Mesothelial cell of epicardium (in vitro differentiated cells): Measurements from ENCODE around the gene TTR. TPM values are rescaled to one million over a fixed set of nuclear protein-coding genes. Genes with fewer than 3 reads are reported as not detected.

Source experiments
- DNase-seq, 2 experiments: peaks; one replicate each; pipeline ENCODE4 v3.0.0; 2021; ENCODE audit warnings: low spot score in 2 of 2; ENCODE audit not compliant: unreplicated experiment in 2 of 2
- H3K27ac Mint-ChIP-seq: 2 replicates; pipeline ENCODE4 v1.8.0; 2021; ENCODE audit warnings: mixed read lengths
- H3K27me3 Mint-ChIP-seq: 2 replicates; pipeline ENCODE4 v1.8.0; 2021; ENCODE audit warnings: low read depth, mixed read lengths
- H3K36me3 Mint-ChIP-seq: 2 replicates; pipeline ENCODE4 v1.8.0; 2021; ENCODE audit warnings: mixed read lengths
- H3K4me1 Mint-ChIP-seq: 2 replicates; pipeline ENCODE4 v1.8.0; 2021; ENCODE audit warnings: mixed read lengths
- H3K4me3 Mint-ChIP-seq: 2 replicates; pipeline ENCODE4 v1.8.0; 2021; ENCODE audit warnings: mild to moderate bottlenecking, moderate library complexity, mixed read lengths
- H3K9me3 Mint-ChIP-seq: 2 replicates; pipeline ENCODE4 v1.8.0; 2021; ENCODE audit warnings: mixed read lengths
- total RNA-seq: library from RNA; stranded (reverse); gene quantifications from 3 replicates; pipeline ENCODE4 v1.2.1, GENCODE V29; 2021
- TF ChIP-seq, protein P1 (sequence below): fragments of 200-600 bp; sonication (generic); IDR thresholded peaks from one replicate; pipeline ENCODE4 v1.5.0; 2021; ENCODE audit warnings: antibody characterized with exemption; ENCODE audit not compliant: unreplicated experiment

Gene TTR
- 2.2 TPM in 1 of 3 replicates, not detected in the others for total RNA-seq

DNA sequence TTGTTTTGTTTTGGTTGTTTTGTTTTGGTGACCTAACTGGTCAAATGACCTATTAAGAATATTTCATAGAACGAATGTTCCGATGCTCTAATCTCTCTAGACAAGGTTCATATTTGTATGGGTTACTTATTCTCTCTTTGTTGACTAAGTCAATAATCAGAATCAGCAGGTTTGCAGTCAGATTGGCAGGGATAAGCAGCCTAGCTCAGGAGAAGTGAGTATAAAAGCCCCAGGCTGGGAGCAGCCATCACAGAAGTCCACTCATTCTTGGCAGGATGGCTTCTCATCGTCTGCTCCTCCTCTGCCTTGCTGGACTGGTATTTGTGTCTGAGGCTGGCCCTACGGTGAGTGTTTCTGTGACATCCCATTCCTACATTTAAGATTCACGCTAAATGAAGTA lies at the start of gene TTR:
Gene TTR, plus strand, starts transcription at position 250 of the 400 bp plus-strand sequence. Its CDS starts 26 bp downstream, at position 276.
- peaks cover 20% of the 10 kb centered on the region for H3K4me1 Mint-ChIP-seq
- H3K4me3 Mint-ChIP-seq, result no peak within 1 kb of the TSS
- H3K36me3 Mint-ChIP-seq, result no peaks in the 10 kb centered on the region
- TF ChIP-seq, protein P1, sequence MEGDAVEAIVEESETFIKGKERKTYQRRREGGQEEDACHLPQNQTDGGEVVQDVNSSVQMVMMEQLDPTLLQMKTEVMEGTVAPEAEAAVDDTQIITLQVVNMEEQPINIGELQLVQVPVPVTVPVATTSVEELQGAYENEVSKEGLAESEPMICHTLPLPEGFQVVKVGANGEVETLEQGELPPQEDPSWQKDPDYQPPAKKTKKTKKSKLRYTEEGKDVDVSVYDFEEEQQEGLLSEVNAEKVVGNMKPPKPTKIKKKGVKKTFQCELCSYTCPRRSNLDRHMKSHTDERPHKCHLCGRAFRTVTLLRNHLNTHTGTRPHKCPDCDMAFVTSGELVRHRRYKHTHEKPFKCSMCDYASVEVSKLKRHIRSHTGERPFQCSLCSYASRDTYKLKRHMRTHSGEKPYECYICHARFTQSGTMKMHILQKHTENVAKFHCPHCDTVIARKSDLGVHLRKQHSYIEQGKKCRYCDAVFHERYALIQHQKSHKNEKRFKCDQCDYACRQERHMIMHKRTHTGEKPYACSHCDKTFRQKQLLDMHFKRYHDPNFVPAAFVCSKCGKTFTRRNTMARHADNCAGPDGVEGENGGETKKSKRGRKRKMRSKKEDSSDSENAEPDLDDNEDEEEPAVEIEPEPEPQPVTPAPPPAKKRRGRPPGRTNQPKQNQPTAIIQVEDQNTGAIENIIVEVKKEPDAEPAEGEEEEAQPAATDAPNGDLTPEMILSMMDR, result no peak
- no peaks in the 10 kb centered on the region for H3K27me3 Mint-ChIP-seq
- no peak for DNase-seq
- H3K27ac Mint-ChIP-seq, result no peak within 1 kb of the TSS
- H3K9me3 Mint-ChIP-seq, result peaks cover 15% of the 10 kb centered on the region

DNA sequence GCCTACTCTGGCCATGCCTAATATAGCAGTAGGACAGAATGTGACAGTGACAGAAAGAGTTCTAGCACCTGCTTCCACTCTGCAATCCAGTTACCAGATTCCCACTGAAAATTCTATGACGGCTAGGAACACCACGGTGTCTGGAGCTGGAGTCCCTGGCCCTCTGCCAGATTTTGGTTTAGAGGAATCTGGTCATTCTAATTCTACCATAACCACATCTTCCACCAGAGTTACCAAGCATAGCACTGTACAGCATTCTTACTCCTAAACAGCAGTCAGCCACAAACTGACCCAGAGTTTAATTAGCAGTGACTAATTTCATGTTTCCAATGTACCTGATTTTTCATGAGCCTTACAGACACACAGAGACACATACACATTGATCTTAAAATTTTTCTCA lies 45.2 kb upstream of the TTR start:
- no peaks in the 10 kb centered on the region for H3K27me3 Mint-ChIP-seq
- TF ChIP-seq, protein P1, result no peak
- no peak overlapping the region for H3K4me3 Mint-ChIP-seq
- H3K36me3 Mint-ChIP-seq, result peaks cover 50% of the 10 kb centered on the region
- no peaks in the 10 kb centered on the region for H3K4me1 Mint-ChIP-seq
- no peak overlapping the region for H3K27ac Mint-ChIP-seq
- DNase-seq, result no peak
- peaks cover 6% of the 10 kb centered on the region for H3K9me3 Mint-ChIP-seq

DNA sequence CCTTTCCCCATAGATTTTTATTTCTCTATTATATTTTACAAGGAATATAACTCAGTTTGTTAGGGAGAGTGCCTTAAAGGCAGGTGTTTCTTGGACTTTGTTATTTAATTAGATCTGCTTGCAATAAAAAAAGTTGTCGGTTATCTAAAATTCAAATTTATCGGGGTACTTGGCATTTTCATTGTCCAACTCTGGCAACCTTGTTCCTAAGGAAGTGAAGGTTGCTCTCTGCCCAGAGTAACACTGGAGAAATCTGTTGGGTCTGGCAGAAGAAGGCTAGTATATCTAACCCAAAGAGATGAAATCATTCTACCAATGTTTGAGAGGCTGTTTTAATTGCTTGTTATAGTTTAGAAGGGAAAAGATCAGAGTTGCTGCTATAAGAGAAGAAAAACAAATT lies 42.8 kb upstream of the TTR start:
- no peak overlapping the region for H3K4me3 Mint-ChIP-seq
- H3K9me3 Mint-ChIP-seq, result peaks cover 6% of the 10 kb centered on the region
- H3K27ac Mint-ChIP-seq, result no peak overlapping the region
- peaks cover 36% of the 10 kb centered on the region for H3K36me3 Mint-ChIP-seq
- TF ChIP-seq, protein P1, result no peak
- H3K27me3 Mint-ChIP-seq, result no peaks in the 10 kb centered on the region
- no peak for DNase-seq
- H3K4me1 Mint-ChIP-seq, result peaks cover 2% of the 10 kb centered on the region

DNA sequence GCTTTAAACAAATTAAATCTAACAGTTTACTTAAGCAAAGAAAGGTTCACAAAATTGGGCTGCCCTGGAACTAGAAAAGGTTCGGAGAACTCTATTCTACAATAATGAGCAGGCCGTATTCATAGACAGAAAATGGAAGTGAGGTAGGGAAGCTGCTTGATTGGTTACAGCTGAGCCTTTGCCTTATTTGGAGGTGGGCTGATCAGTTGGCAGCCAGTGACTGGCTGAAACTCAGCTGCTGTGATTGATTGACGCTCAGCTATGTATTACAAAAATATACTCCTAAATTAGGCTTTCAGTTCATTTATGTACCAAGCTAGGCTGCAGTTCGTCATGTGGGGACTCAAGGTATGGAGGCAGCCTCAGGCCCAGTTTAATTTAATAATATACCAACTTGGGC lies 42.3 kb upstream of the TTR start:
- H3K4me1 Mint-ChIP-seq, result peaks cover 2% of the 10 kb centered on the region
- peaks cover 36% of the 10 kb centered on the region for H3K36me3 Mint-ChIP-seq
- no peak overlapping the region for H3K4me3 Mint-ChIP-seq
- TF ChIP-seq, protein P1, result no peak
- H3K9me3 Mint-ChIP-seq, result peaks cover 6% of the 10 kb centered on the region
- DNase-seq, result no peak
- peaks cover 1% of the 10 kb centered on the region for H3K27me3 Mint-ChIP-seq
- no peak overlapping the region for H3K27ac Mint-ChIP-seq

DNA sequence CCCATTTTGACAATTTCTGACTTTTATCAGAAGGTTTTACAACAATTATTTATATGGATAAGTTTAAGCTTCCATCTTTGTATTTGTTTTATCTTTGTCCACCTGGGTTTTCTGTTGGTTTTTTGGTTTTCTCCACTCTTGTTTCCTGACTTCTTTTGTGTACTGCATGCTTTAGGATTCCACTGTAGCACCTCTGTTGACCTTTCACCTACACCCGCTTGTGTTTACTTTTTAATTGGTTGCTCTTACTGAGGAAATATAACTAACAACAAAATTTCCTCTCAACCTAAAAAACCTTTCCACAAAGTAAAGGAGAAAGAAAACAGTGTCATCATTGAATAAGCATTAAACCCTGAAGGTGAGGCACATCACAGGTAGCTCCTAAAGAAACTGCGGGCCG lies 39.8 kb upstream of the TTR start:
- peaks cover 6% of the 10 kb centered on the region for H3K9me3 Mint-ChIP-seq
- H3K4me3 Mint-ChIP-seq, result no peak overlapping the region
- TF ChIP-seq, protein P1, result no peak
- peaks cover 19% of the 10 kb centered on the region for H3K36me3 Mint-ChIP-seq
- no peak for DNase-seq
- H3K4me1 Mint-ChIP-seq, result peaks cover 9% of the 10 kb centered on the region
- H3K27ac Mint-ChIP-seq, result no peak overlapping the region
- H3K27me3 Mint-ChIP-seq, result peaks cover 1% of the 10 kb centered on the region

DNA sequence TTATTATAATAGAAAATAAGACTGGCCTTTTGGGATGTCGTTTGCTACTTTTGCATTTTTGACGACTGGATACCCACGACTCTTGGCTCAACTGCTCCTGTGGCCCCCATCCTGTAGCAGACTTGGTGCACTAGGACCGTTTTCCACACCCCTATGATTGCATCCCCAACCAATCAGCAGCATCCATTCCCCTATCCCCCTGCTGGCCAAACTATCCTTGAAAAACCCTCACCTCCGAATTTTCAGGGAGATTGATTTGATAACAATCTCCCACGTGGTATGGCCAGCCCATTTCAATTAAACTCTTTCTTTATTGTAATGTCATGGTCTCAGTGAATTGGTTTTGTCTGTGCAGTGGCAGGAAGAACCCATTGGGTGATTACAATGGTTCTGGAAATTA lies 37.9 kb upstream of the TTR start:
- H3K4me3 Mint-ChIP-seq, result no peak overlapping the region
- TF ChIP-seq, protein P1, result peak; percentile 21
- peaks cover 6% of the 10 kb centered on the region for H3K9me3 Mint-ChIP-seq
- peaks cover 18% of the 10 kb centered on the region for H3K36me3 Mint-ChIP-seq
- H3K27me3 Mint-ChIP-seq, result peaks cover 1% of the 10 kb centered on the region
- DNase-seq, result no peak
- H3K4me1 Mint-ChIP-seq, result peaks cover 9% of the 10 kb centered on the region
- H3K27ac Mint-ChIP-seq, result no peak overlapping the region
